T-helper 1 cell (primary cell): ENCODE measurements around the gene DENND11.

Experiments
- DNase-seq, 5 donors: peaks; one replicate each; pipeline ENCODE4 v3.0.0-alpha.2; 2012 to 2020

DENND11 gene

GRCh38 chr7:141676618-141677017 is 25.3 kb downstream of the DENND11 start:
- DNase-seq = peak in 1 of 5 donors; percentile 29

- peak in 1 of 5 donors; percentile 43 for DNase-seq
These were observed 26.3 kb downstream of the DENND11 start for GRCh38 chr7:141675436-141676215.

- peak in 1 of 5 donors; percentile 20 for DNase-seq
These were observed 27.3 kb downstream of the DENND11 start for GRCh38 chr7:141674702-141675101.

DNA sequence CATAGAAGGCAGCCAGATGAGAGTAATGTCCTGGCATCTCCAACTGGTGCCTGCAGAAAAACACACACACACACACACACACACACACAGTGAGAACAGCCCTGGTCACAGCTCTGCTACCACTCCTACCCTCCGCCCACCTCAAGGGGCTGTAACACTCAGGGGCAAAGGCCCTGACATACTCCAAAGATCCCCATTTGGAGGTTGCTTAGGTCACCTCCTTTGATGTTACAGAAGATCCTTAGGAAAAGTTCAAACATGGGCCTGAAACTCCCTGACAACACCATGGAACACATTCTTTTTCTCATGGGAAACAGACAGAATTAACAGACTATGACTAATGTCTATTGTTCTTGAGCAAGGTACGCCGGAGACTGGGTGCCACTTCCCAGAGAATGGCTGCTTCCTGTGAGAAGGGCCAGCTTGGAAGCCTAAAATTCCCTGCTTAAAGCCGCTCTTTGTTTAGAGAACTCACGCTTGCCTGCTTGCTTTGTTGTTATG is 27.7 kb downstream of the DENND11 start:
- DNase-seq = no peak

DNA sequence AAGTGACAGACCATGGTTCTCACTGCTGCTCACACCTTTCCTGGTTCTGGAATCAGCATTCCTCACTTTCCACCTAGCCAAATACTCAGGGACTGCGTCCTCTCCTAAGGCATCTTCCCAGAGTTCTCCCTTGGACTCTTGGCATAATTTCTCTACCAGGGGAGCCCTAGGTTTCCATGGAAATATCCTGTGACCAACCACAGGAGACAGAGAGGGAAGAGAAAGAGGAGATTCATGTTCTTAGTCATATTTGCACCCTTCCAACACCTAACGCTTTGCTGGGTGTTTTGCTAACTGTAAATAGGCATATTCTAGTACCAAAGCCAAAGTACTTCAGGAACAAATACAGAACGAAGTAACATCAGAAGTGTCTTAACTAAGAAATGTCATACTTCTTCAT is 28.6 kb downstream of the DENND11 start:
- DNase-seq = no peak

DNA sequence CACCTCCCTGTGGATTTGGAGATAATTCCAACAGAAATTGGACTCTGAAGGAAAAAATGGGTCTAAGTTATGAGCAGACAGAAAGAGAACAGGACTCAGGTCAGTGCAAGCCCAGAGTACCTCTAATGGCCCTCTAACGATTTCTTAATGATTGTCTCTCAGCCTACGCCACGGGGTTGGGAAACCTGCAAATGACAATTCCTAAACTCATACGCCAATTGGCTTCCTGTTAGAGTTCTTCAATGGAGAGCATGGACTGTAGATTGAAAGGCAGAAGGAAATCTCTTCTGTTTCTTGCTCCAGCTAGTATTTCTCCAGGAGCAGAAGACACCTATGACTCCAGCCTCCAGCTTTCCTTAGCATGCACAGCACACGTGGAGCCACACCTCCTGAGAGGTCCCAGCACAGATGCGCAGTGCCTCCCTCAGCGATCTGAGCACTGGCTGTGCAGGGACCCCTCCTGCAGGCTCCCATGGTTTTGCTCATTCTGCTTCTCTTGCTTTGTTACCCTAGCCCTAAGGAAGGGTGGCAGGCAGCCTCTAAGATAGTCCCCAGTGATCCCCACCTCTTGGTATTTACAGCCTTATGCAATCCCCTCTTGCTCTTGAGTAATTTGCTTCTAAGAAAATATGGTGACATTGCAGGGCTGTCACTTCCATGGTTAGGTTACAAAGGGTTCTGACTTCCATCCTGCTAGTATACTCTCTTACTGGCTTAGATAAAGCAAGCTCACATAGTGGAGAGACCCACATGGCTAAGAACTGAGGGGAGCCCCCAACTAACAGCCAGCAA is 30.1 kb downstream of the DENND11 start:
- peak in 1 of 5 donors; percentile 29 for DNase-seq

- no peak for DNase-seq
These were observed 33.1 kb downstream of the DENND11 start for GRCh38 chr7:141668853-141669252.

DNA sequence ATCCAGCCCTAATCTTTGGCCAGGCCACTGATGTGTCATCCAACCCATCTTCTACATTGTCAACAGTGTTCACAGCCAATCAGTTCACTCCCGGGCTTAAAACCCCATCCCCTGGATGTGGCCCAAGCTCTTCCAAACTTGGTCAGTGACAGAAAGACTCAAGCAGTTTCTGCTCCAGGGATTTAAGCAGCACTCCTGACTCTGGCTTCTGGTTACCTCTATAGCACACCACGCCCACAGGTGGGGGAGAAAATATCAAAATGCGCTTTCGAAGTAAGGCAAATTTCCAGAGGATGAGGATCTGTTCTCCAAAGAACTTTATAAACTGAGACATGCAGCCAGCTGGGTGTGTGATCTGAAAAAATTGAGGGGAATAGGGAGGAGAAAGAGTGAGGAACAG is 35.9 kb downstream of the DENND11 start:
- DNase-seq = no peak

DNA sequence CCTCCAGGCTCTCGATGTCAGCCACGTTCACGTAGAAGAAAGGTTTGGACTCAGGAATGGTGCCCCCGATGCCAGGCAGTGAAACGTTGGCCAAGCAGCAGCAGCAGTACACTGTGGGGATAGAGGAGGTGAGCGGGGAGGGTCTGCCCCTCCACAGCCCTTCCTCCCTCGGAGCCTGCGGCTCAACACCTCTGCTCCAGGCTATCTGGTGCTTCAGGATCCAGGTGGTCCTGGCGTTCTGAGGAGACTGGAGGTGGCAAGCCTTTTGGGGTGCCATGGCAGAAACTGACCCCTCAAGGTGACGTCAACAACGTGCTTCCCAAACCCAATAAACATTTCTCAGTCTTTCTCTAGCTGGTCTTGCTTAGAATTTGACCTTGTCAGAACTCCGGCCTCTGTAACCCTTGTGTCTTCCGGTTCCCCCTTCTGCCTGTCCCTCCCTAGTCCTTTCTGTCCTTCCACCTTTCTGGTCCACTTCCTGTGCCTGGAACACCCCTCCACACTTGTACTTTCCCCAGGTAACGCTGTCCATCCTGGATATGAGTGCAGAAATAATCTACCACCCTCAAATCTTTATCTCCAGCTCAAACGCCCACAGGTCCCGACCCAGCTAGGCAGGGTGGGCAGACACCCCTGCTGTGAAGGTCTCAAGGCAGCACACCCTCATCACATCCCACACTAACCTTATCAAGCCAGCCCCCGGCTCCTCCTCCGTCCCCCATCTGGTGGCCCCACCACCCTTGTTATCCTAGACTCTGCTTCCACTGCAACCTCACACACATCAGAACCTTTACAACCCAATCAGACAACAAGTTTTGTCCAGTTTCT is 36.5 kb downstream of the DENND11 start:
- no peak for DNase-seq

DNA sequence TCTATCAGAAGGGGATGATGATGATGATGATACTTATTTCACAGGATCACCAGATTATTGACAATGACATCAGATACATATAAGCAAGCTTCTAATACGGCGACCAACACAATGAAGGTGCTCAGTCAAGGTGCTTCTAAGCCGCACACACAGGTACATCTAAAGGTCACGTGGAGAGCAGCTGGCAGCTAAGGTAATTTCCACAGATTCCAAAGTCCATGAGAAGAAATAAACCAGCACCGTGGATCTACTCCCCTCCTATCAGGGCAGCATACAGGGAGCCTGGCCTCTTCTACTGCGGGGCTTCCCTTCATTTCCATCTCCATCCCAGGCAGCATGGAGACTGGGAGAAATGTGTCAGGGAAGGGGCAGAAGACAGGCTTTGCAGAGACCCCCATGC is 37.5 kb downstream of the DENND11 start:
- no peak for DNase-seq

GRCh38 chr7:141663081-141663849 is 38.7 kb downstream of the DENND11 start:
- peak in 1 of 5 donors; percentile 25 for DNase-seq

DNA sequence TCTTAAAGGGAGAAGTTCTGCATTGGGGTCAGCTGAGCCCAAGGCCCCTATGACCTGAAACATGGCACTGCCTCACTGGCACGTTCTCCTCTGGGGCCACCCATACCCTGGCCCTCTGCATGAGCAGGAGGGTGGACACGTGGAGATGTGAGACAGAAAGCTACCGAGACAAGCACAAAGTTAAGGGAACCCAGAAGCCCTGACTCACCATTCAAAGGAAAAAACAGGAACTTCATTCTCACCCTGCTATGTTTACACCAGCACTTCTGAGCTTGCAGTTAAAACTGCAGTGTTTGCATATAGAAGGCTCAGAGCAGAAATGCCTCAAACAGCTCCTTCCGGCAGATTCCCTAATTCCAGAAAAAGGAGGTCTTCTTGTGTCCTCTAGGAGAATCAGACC is 41.7 kb downstream of the DENND11 start:
- DNase-seq = peak in 1 of 5 donors; percentile 11

- DNase-seq = no peak
These were observed 42.5 kb downstream of the DENND11 start for GRCh38 chr7:141659501-141659900.

DNA sequence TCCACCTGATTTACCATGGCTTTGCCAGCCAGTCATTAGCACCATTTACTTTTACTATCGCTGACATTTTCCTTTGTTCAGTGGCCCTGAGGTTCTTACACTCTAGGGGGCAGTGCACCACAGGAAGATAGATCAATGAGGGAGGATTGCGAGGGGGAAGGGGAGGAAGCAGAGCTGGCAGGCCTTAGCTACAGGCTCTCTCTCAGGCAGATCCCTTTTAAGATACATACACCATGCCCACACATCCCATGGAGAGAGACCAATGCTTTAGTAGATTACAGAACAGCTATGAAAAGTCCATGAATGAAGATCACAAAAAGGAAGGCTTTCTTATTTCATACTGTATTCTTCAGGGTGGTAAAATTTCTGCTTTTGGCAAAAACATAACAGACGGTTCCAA is 47.4 kb downstream of the DENND11 start:
- peak in 4 of 5 donors; percentile 33 to 75 (median 46) for DNase-seq

- no peak for DNase-seq
These were observed 49.3 kb downstream of the DENND11 start for GRCh38 chr7:141652691-141653090.
